A549 (cell line): ENCODE measurements around the gene SIRT4. TPM values are rescaled to one million over a fixed set of nuclear protein-coding genes. Genes with fewer than 3 reads are reported as not detected.
A peak's percentile ranks its signal among the peaks of the same experiment; 100 is the strongest.

Experiments used
- ATAC-seq, 2 experiments: fragments of 200-7000 bp in 1 of 2; fragments of >200 bp in 1 of 2; cut with Nextera tagmentation in 1 of 2; cut with Tn5 transposase in 1 of 2; 3 replicates each; pipeline versions ENCODE4 v1.8.0 to v1.9.1; 2018 to 2020; ENCODE audit warnings: mild to moderate bottlenecking in 1 of 2, moderate library complexity in 1 of 2
- CTCF ChIA-PET: fragments of 300-600 bp; sonication (Branson Sonifier 250); formaldehyde crosslinking; extraction: SDS; loops from one replicate; lab custom pipeline; 2021; ENCODE audit warnings: antibody characterized with exemption, inconsistent platforms; lab: Yijun Ruan, JAX
- POLR2A ChIA-PET: fragments of 350-600 bp; formaldehyde crosslinking; extraction: SDS; loops from one replicate; lab custom pipeline; 2021; ENCODE audit warnings: antibody characterized with exemption, inconsistent platforms; lab: Yijun Ruan, JAX
- DNase-seq, 2 experiments: peaks; one replicate each; pipeline versions ENCODE4 v3.0.0 to v3.0.0-alpha.2; 2011 to 2016; ENCODE audit warnings: low read depth in 1 of 2, low spot score in 1 of 2
- FAIRE-seq: peaks from 2 replicates; lab custom pipeline; 2011; peaks lifted over from hg19 to GRCh38; lab: Jason Lieb, UNC
- H3K27ac ChIP-seq, 2 experiments: fragments of >200 bp; sonication (Bioruptor Twin); formaldehyde crosslinking; 3 replicates each; pipeline ENCODE4 v1.5.1; 2016 to 2017
- H3K4me1 ChIP-seq: fragments of >200 bp; sonication (Bioruptor Twin); formaldehyde crosslinking; 3 replicates; pipeline ENCODE4 v1.6.1; 2016
- H3K4me2 ChIP-seq: fragments of >200 bp; sonication (Bioruptor Twin); formaldehyde crosslinking; 3 replicates; pipeline ENCODE4 v1.6.1; 2016
- H3K4me3 ChIP-seq: fragments of >200 bp; sonication (Bioruptor Twin); formaldehyde crosslinking; 3 replicates; pipeline ENCODE4 v1.5.1; 2016
- H3K9me3 ChIP-seq: fragments of >200 bp; sonication (Bioruptor Twin); formaldehyde crosslinking; 3 replicates; pipeline ENCODE4 v1.6.1; 2016
- CBX8 ChIP-seq: fragments of 200-600 bp; sonication (generic); IDR thresholded peaks from 2 replicates; pipeline ENCODE4 v1.6.1; 2016
- CEBPB ChIP-seq, 2 experiments: fragments of >200 bp in 1 of 2; sonication (Bioruptor Twin) in 1 of 2; formaldehyde crosslinking in 1 of 2; IDR thresholded peaks; 2 replicates each; pipeline ENCODE4 v1.6.1; 2012 to 2016
- CHD2 ChIP-seq: fragments of 150-350 bp; IDR thresholded peaks from 2 replicates; pipeline ENCODE4 v1.6.1; 2014; ENCODE audit warnings: low read length; ENCODE audit not compliant: partially characterized antibody
- CHD4 ChIP-seq: fragments of 200-600 bp; sonication (generic); IDR thresholded peaks from 2 replicates; pipeline ENCODE4 v1.6.1; 2016; ENCODE audit warnings: antibody characterized with exemption, mild to moderate bottlenecking, borderline replicate concordance
- E2F6 ChIP-seq: IDR thresholded peaks from 2 replicates; pipeline ENCODE4 v1.6.1; 2012; ENCODE audit warnings: low read depth, borderline replicate concordance
- EHF ChIP-seq: fragments of 250-450 bp; sonication (Bioruptor Pico); IDR thresholded peaks from 2 replicates; pipeline ENCODE4 v1.5.0; 2020; ENCODE audit warnings: mild to moderate bottlenecking
- ELK1 ChIP-seq: fragments of 150-350 bp; IDR thresholded peaks from 2 replicates; pipeline ENCODE4 v1.6.1; 2014; ENCODE audit warnings: low read depth, mild to moderate bottlenecking, low read length
- ESRRA ChIP-seq: fragments of 150-350 bp; IDR thresholded peaks from 2 replicates; pipeline ENCODE4 v1.6.1; 2014; ENCODE audit warnings: mild to moderate bottlenecking, low read length, borderline replicate concordance
- HDAC2 ChIP-seq: fragments of 200-600 bp; sonication (generic); IDR thresholded peaks from 2 replicates; pipeline ENCODE4 v1.6.1; 2016
- HES2 ChIP-seq: fragments of >200 bp; sonication (Bioruptor Twin); formaldehyde crosslinking; IDR thresholded peaks from 2 replicates; pipeline ENCODE4 v1.6.1; 2016
- HOXA7 ChIP-seq: fragments of 250-450 bp; sonication (Bioruptor Pico); IDR thresholded peaks from 2 replicates; pipeline ENCODE4 v1.5.0; 2020; ENCODE audit warnings: mild to moderate bottlenecking, moderate library complexity
- JUNB ChIP-seq: fragments of >200 bp; sonication (Bioruptor Twin); formaldehyde crosslinking; IDR thresholded peaks from 2 replicates; pipeline ENCODE4 v1.6.1; 2016
- KDM5A ChIP-seq: fragments of 200-600 bp; sonication (generic); IDR thresholded peaks from 2 replicates; pipeline ENCODE4 v1.6.1; 2016; ENCODE audit warnings: antibody characterized with exemption, mild to moderate bottlenecking
- MAFK ChIP-seq: fragments of 450-650 bp; IDR thresholded peaks from 2 replicates; pipeline ENCODE4 v1.6.1; 2014; ENCODE audit not compliant: partially characterized antibody
- MAX ChIP-seq: IDR thresholded peaks from 2 replicates; pipeline ENCODE4 v1.6.1; 2012
- MYC ChIP-seq: IDR thresholded peaks from 2 replicates; pipeline ENCODE4 v1.6.1; 2012; ENCODE audit warnings: mild to moderate bottlenecking, inconsistent platforms, low read length, improper control_type of control experiment, borderline replicate concordance
- NFE2L2 ChIP-seq: fragments of 150-350 bp; conservative IDR thresholded peaks from 2 replicates; pipeline ENCODE4 v1.6.1; 2014; ENCODE audit warnings: low read length
- PHF8 ChIP-seq: fragments of 200-600 bp; sonication (generic); IDR thresholded peaks from 2 replicates; pipeline ENCODE4 v1.6.1; 2016; ENCODE audit warnings: low read depth, mild to moderate bottlenecking, antibody characterized with exemption, moderate library complexity, borderline replicate concordance
- POLR2A ChIP-seq: IDR thresholded peaks from 2 replicates; pipeline ENCODE4 v1.6.1; 2012; ENCODE audit warnings: mild to moderate bottlenecking, low read length
- RAD21 ChIP-seq, 2 experiments: fragments of >200 bp in 1 of 2; sonication (Bioruptor Twin) in 1 of 2; formaldehyde crosslinking in 1 of 2; IDR thresholded peaks in 1 of 2; conservative IDR thresholded peaks in 1 of 2; 2 replicates in 1 of 2; 3 replicates in 1 of 2; pipeline ENCODE4 v1.6.1; 2012 to 2018; ENCODE audit warnings: inconsistent platforms in 1 of 2
- RFX5 ChIP-seq: fragments of 450-650 bp; IDR thresholded peaks from 2 replicates; pipeline ENCODE4 v1.7.1; 2014; ENCODE audit warnings: antibody characterized with exemption, mild to moderate bottlenecking, moderate library complexity
- SREBF2 ChIP-seq: fragments of 450-650 bp; IDR thresholded peaks from 2 replicates; pipeline ENCODE4 v1.6.1; 2014; ENCODE audit warnings: mild to moderate bottlenecking, moderate library complexity
- ZC3H11A ChIP-seq: fragments of 450-650 bp; IDR thresholded peaks from 2 replicates; pipeline ENCODE4 v1.6.1; 2014; ENCODE audit warnings: antibody characterized with exemption, mild to moderate bottlenecking
- ZFP36 ChIP-seq: fragments of 450-650 bp; IDR thresholded peaks from 2 replicates; pipeline ENCODE4 v1.6.1; 2014; ENCODE audit warnings: borderline replicate concordance; ENCODE audit not compliant: partially characterized antibody
- ZNF302 ChIP-seq: fragments of 250-450 bp; sonication (Bioruptor Pico); IDR thresholded peaks from 2 replicates; pipeline ENCODE4 v1.9.0; 2021; ENCODE audit warnings: inconsistent platforms, mild to moderate bottlenecking, moderate library complexity
- ZSCAN20 ChIP-seq: fragments of 250-450 bp; sonication (Bioruptor Pico); IDR thresholded peaks from 2 replicates; pipeline ENCODE4 v1.8.0; 2022; ENCODE audit warnings: mild to moderate bottlenecking, moderate library complexity
- WGBS: methylation state at CpG from one replicate; pipeline ENCODE4 v1.1.6; 2017; ENCODE audit errors: missing lambda C conversion rate; 5-methylcytosine and 5-hydroxymethylcytosine counted together
- polyA plus RNA-seq, 4 experiments: library from polyadenylated mRNA; depleted of rRNA in 3 of 4; stranded (reverse); fragments of >200 nt; fragmentation: RNase III in 1 of 4; extraction: RNeasy Plus Mini Kit Qiagen cat#74134 plus additional on column Dnase treatment in 1 of 4; gene quantifications; 2 replicates in 3 of 4; 3 replicates in 1 of 4; pipeline ENCODE4 v1.2.3, GENCODE V29; 2011 to 2017
- TF ChIP-seq, protein P1 (sequence below): fragments of >200 bp; sonication (Bioruptor Twin); formaldehyde crosslinking; IDR thresholded peaks from 3 replicates; pipeline ENCODE4 v1.6.1; 2016
- TF ChIP-seq, protein P2 (sequence below): fragments of 450-650 bp; IDR thresholded peaks from 2 replicates; pipeline ENCODE4 v1.6.1; 2014; ENCODE audit warnings: antibody characterized with exemption
- TF ChIP-seq, protein P3 (sequence below): fragments of 250-450 bp; sonication (Bioruptor Pico); IDR thresholded peaks from 2 replicates; pipeline ENCODE4 v1.5.0; 2020; ENCODE audit warnings: low read depth, mild to moderate bottlenecking, moderate library complexity
- TF ChIP-seq, protein P4 (sequence below): fragments of 250-450 bp; sonication (Bioruptor Pico); IDR thresholded peaks from 2 replicates; pipeline ENCODE4 v1.5.0; 2021; ENCODE audit warnings: mild to moderate bottlenecking, moderate library complexity, borderline replicate concordance

SIRT4 gene
- polyA plus RNA-seq, 2 of the 4 experiments (the other 2 are of a cell fraction) = 1.6 TPM

- no peak for TF ChIP-seq ZFP36
- no peak for TF ChIP-seq PHF8
Observed at GRCh38 chr12:120346681-120347080, 44.6 kb downstream of the SIRT4 start (continued).

DNA sequence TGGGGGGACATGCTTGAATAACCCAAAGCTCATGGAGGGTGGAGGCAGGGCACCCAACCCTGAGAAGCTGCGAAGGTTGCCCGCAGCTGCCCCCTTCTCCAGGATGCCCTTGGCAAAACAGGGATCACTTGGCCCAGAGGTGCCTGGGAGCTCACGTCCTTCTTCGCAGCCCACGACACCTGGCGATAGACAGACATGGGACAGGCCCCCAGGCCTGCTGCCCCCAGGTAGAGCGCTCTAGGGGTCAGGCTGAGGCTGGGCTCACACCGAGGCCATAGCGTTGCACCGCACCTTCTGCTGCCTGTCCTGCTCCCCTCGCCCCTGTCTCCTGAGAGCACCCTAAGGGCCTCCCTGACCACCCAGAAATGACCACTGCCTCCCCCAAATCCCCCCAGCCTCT, 45.6 kb downstream of the SIRT4 start:
- DNase-seq (no peak), ATAC-seq (no peak)
- CTCF ChIA-PET = interaction anchor here (0.9 to 1.7 kb wide), 5 partner anchors 9 to 90 kb away, joined by 3 to 4 read pairs (median 4); partner anchors contain the start of gene COX6A1
- Histone ChIP-seq H3K27ac (no peak overlapping the region), H3K4me1 (peaks cover 25% of the 10 kb centered on the region), H3K4me2 (no peak overlapping the region)
- POLR2A ChIA-PET = no interaction called here
- TF ChIP-seq MAFK = no peak
- no peak for TF ChIP-seq CHD4
- no peak for TF ChIP-seq CBX8
- no peak for TF ChIP-seq CEBPB (IDR thresholded peaks at IDR 0.05)
- no peak for TF ChIP-seq NFE2L2
- TF ChIP-seq SREBF2 = no peak
- no peak for TF ChIP-seq JUNB
- TF ChIP-seq, protein P1, sequence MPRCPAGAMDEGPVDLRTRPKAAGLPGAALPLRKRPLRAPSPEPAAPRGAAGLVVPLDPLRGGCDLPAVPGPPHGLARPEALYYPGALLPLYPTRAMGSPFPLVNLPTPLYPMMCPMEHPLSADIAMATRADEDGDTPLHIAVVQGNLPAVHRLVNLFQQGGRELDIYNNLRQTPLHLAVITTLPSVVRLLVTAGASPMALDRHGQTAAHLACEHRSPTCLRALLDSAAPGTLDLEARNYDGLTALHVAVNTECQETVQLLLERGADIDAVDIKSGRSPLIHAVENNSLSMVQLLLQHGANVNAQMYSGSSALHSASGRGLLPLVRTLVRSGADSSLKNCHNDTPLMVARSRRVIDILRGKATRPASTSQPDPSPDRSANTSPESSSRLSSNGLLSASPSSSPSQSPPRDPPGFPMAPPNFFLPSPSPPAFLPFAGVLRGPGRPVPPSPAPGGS = no peak
- no peak for TF ChIP-seq MAX
- TF ChIP-seq E2F6 = no peak
- no peak for TF ChIP-seq MYC
- TF ChIP-seq HOXA7 = no peak
- no peak for TF ChIP-seq ZNF302 (CRISPR knock-in tag)
- no peak for TF ChIP-seq EHF (CRISPR knock-in tag)
- no peak for TF ChIP-seq ZC3H11A
- TF ChIP-seq RAD21 (conservative IDR thresholded peaks at IDR 0.05 in 1 of 2, IDR thresholded peaks at IDR 0.05 in 1 of 2) = no peak
- no peak for TF ChIP-seq HES2
- no peak for TF ChIP-seq RFX5
- TF ChIP-seq KDM5A = no peak
- TF ChIP-seq ZSCAN20 (CRISPR knock-in tag) = no peak
- TF ChIP-seq, all 56 proteins: peak for 0
- WGBS = 88% methylated on average over 11 of the region's 11 CpGs
- Histone ChIP-seq H3K9me3 (no peaks in the 10 kb centered on the region), H3K4me3 (no peak overlapping the region)
- FAIRE-seq = no peak

DNA sequence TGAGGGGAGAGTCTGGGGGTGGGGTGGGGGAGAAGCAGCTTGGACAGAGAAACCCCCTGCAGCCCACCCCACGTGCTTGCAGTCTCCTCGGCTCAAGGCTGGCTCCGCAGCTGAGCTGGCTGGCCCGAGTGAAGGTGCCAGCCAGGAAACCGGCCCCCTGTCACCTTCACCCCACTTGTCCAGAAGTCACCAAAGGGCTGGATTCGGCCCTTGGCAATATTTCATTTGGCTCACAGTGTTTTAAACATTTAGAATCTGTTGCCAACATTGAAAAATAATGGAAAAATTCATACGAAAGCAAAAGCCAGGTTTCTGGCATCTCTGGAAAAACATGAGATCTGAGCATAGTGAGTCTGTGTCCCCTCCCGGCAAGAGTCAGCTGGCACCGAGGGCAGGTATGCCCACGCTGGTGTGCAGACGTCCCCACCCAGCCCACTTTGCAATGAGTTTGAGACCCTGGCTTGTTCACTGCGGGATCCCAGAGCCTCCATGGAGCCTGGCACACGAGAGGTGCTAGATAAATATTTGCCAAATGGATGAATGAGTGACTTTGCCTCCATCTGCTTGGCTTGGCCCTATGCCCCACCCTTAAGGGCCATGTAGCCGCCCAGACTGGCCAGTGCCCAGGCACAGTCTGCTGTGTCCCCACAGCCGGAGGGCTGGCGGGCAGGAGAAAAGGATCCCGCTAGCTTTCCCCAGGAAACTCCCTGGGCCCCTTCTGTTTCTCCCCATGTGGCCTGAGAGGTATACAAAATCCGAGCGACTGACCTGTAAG, 48.6 kb downstream of the SIRT4 start:
- DNase-seq (no peak), ATAC-seq (peak in 1 of 2 experiments; percentile 42; a peak in 3 of 6 replicates), FAIRE-seq (no peak)
- Histone ChIP-seq H3K4me3 (no peak overlapping the region), H3K4me2 (peak overlapping the region; percentile 39; the same call in 2 of the 3 replicates), H3K4me1 (peaks cover 25% of the 10 kb centered on the region), H3K9me3 (no peaks in the 10 kb centered on the region), H3K27ac (peak overlapping the region in 1 of 2 experiments; percentile 42; a peak in 1 of 6 replicates)
- ChIA-PET POLR2A (no interaction called here), CTCF (interaction anchor here (0.5 to 5.6 kb wide), 11 partner anchors 10 to 115 kb away, joined by 3 to 75 read pairs (median 4); no protein-coding TSS in a partner anchor)
- WGBS = 48% methylated on average over 19 of the region's 19 CpGs
- TF ChIP-seq, protein P2, sequence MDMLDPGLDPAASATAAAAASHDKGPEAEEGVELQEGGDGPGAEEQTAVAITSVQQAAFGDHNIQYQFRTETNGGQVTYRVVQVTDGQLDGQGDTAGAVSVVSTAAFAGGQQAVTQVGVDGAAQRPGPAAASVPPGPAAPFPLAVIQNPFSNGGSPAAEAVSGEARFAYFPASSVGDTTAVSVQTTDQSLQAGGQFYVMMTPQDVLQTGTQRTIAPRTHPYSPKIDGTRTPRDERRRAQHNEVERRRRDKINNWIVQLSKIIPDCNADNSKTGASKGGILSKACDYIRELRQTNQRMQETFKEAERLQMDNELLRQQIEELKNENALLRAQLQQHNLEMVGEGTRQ = no peak
- TF ChIP-seq ELK1 = no peak
- TF ChIP-seq, protein P3, sequence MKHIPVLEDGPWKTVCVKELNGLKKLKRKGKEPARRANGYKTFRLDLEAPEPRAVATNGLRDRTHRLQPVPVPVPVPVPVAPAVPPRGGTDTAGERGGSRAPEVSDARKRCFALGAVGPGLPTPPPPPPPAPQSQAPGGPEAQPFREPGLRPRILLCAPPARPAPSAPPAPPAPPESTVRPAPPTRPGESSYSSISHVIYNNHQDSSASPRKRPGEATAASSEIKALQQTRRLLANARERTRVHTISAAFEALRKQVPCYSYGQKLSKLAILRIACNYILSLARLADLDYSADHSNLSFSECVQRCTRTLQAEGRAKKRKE (CRISPR knock-in tag) = no peak
- TF ChIP-seq ZC3H11A = no peak
- TF ChIP-seq, protein P4, sequence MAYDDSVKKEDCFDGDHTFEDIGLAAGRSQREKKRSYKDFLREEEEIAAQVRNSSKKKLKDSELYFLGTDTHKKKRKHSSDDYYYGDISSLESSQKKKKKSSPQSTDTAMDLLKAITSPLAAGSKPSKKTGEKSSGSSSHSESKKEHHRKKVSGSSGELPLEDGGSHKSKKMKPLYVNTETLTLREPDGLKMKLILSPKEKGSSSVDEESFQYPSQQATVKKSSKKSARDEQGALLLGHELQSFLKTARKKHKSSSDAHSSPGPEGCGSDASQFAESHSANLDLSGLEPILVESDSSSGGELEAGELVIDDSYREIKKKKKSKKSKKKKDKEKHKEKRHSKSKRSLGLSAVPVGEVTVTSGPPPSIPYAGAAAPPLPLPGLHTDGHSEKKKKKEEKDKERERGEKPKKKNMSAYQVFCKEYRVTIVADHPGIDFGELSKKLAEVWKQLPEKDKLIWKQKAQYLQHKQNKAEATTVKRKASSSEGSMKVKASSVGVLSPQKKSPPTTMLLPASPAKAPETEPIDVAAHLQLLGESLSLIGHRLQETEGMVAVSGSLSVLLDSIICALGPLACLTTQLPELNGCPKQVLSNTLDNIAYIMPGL (CRISPR knock-in tag) = no peak
- TF ChIP-seq ESRRA = no peak
- no peak for TF ChIP-seq CHD2
- TF ChIP-seq HDAC2 = no peak
- no peak for TF ChIP-seq POLR2A
